ENCODE data around the gene HSD17B7. TPM values are rescaled to one million over a fixed set of nuclear protein-coding genes. Genes with fewer than 3 reads are reported as not detected.
"Not testable (repeated sequence)": the region's sequence is repeated elsewhere in the genome, so short reads cannot be mapped to it uniquely, and the experiment has no call there.

Gene HSD17B7
- total and polyA plus RNA-seq, 2 of the 13 experiments (the other 11 are each of a cell fraction or from before 2014, with no cell fraction given) = 43.9 to 84.9 TPM

DNA sequence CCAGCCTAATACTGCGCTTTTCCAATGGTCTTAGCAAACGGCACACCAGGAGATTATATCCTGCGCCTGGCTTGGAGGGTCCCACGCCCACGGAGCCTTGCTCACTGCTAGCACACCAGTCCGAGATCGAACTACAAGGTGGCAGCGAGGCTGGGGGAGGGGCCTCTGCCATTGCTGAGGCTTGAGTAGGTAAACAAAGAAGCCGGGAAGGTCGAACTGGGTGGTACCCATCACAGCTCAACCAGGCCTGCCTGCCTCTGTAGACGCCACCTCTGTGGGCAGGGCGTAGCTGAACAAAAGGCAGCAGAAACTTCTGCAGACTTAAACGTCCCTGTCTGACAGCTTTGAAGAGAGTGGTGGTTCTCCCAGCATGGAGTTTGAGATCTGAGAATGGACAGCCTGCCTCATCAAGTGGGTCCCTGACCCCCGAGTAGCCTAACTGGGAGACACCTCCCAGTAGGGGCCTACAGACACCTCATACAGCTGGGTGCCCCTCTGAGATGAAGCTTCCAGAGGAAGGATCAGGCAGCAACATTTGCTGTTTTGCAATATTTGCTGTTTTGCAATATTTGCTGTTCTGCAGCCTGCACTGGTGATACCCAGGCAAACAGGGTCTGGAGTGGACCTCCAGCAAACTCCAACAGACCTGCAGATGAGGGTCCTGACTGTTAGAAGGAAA lies 44.1 kb upstream of the HSD17B7 start:
- H2AFZ ChIP-seq (ENCODE audit: low read length); CTCF ChIA-PET (ENCODE audit: low intra/inter-chr PET ratio, low total read pairs); H3K79me2 ChIP-seq (ENCODE audit: insufficient read depth, low read length); FAIRE-seq; H3K9ac ChIP-seq (ENCODE audit: insufficient read depth, low read depth, low read length); H3K4me3 ChIP-seq (replicated peaks in 1 of 3; ENCODE audit: insufficient read depth in 1 of 3, low read depth in 2 of 3, low read length in 3 of 3); H3K9me3 ChIP-seq (ENCODE audit: low read length); H3K36me3 ChIP-seq (replicated peaks in 1 of 2; ENCODE audit: control insufficient read depth in 1 of 2, insufficient read depth in 2 of 2, low read length in 2 of 2); H3K27me3 ChIP-seq (ENCODE audit: control insufficient read depth in 1 of 2, insufficient read depth in 2 of 2, low read length in 2 of 2); BruUV-seq (replicated peaks); H4K20me1 ChIP-seq (ENCODE audit: insufficient read depth, low read length); in situ Hi-C loops (cut with HindIII; ENCODE audit: extremely low pct_ligation_motif_present, low pct_unique_long_range_greater_than_20kb): not testable (repeated sequence)
- 48% methylated on average over 5 of the region's 14 CpGs for WGBS (ENCODE audit: low lambda C conversion rate)
- ATAC-seq = peak; percentile 90
- peak overlapping the region; percentile 51 for H3K27ac ChIP-seq (ENCODE audit: extremely low read length, insufficient read depth, low read length)
- peaks cover 18% of the 10 kb centered on the region for H3K4me1 ChIP-seq (ENCODE audit: insufficient read depth, low read length)
- peak; percentile 13 for DNase-seq (ENCODE audit: low spot score)
- POLR2A ChIA-PET = interaction anchor here (1.5 kb wide), 1 partner anchor 14 kb away, joined by 6 read pairs; no protein-coding TSS in a partner anchor
- intact Hi-C loops (cut with micrococcal nuclease; ENCODE audit: unreplicated experiment) = loop anchor here (2.0 kb wide), 1 partner anchor 14 kb away; no protein-coding TSS in a partner anchor
- peak overlapping the region; percentile 53 for H3K4me2 ChIP-seq (ENCODE audit: low read depth, low read length)
- TF ChIP-seq ERF (CRISPR knock-in tag; IDR thresholded peaks at IDR 0.05) (peak; percentile 65; the same call in 1 of the 2 replicates), ZFP90 (CRISPR knock-in tag; IDR thresholded peaks at IDR 0.05; ENCODE audit: borderline replicate concordance) (0 out of 2 replicates have a peak, but pooled peaks have one; percentile 55), SOX5 (CRISPR knock-in tag; IDR thresholded peaks at IDR 0.05; ENCODE audit: borderline replicate concordance) (peak; percentile 49; the same call in 1 of the 2 replicates), SRY (CRISPR knock-in tag; IDR thresholded peaks at IDR 0.05) (peak; percentile 50; the same call in 1 of the 2 replicates), CEBPB (IDR thresholded peaks at IDR 0.05; ENCODE audit: borderline replicate concordance, low read depth, low read length) (peak; percentile 69), TARDBP (CRISPR knock-in tag; IDR thresholded peaks at IDR 0.05) (peak; percentile 92), TCF7 (IDR thresholded peaks at IDR 0.05; ENCODE audit: low read depth) (0 out of 2 replicates have a peak, but pooled peaks have one; percentile 24), ZNF556 (CRISPR knock-in tag; IDR thresholded peaks at IDR 0.05; ENCODE audit: borderline replicate concordance) (peak; percentile 47; the same call in 1 of the 2 replicates), REPIN1 (CRISPR knock-in tag; IDR thresholded peaks at IDR 0.05; ENCODE audit: borderline replicate concordance, low read depth) (peak; percentile 72; the same call in 1 of the 2 replicates), ZFY (CRISPR knock-in tag; IDR thresholded peaks at IDR 0.05) (peak; percentile 43; the same call in 1 of the 2 replicates)
- TF ChIP-seq, protein P1, sequence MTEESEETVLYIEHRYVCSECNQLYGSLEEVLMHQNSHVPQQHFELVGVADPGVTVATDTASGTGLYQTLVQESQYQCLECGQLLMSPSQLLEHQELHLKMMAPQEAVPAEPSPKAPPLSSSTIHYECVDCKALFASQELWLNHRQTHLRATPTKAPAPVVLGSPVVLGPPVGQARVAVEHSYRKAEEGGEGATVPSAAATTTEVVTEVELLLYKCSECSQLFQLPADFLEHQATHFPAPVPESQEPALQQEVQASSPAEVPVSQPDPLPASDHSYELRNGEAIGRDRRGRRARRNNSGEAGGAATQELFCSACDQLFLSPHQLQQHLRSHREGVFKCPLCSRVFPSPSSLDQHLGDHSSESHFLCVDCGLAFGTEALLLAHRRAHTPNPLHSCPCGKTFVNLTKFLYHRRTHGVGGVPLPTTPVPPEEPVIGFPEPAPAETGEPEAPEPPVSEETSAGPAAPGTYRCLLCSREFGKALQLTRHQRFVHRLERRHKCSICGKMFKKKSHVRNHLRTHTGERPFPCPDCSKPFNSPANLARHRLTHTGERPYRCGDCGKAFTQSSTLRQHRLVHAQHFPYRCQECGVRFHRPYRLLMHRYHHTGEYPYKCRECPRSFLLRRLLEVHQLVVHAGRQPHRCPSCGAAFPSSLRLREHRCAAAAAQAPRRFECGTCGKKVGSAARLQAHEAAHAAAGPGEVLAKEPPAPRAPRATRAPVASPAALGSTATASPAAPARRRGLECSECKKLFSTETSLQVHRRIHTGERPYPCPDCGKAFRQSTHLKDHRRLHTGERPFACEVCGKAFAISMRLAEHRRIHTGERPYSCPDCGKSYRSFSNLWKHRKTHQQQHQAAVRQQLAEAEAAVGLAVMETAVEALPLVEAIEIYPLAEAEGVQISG (CRISPR knock-in tag; IDR thresholded peaks at IDR 0.05) = peak; percentile 66
- TF ChIP-seq, protein P2, sequence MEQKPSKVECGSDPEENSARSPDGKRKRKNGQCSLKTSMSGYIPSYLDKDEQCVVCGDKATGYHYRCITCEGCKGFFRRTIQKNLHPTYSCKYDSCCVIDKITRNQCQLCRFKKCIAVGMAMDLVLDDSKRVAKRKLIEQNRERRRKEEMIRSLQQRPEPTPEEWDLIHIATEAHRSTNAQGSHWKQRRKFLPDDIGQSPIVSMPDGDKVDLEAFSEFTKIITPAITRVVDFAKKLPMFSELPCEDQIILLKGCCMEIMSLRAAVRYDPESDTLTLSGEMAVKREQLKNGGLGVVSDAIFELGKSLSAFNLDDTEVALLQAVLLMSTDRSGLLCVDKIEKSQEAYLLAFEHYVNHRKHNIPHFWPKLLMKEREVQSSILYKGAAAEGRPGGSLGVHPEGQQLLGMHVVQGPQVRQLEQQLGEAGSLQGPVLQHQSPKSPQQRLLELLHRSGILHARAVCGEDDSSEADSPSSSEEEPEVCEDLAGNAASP (CRISPR knock-in tag; IDR thresholded peaks at IDR 0.05; ENCODE audit: borderline replicate concordance) = peak; percentile 96
- TF ChIP-seq, protein P3, sequence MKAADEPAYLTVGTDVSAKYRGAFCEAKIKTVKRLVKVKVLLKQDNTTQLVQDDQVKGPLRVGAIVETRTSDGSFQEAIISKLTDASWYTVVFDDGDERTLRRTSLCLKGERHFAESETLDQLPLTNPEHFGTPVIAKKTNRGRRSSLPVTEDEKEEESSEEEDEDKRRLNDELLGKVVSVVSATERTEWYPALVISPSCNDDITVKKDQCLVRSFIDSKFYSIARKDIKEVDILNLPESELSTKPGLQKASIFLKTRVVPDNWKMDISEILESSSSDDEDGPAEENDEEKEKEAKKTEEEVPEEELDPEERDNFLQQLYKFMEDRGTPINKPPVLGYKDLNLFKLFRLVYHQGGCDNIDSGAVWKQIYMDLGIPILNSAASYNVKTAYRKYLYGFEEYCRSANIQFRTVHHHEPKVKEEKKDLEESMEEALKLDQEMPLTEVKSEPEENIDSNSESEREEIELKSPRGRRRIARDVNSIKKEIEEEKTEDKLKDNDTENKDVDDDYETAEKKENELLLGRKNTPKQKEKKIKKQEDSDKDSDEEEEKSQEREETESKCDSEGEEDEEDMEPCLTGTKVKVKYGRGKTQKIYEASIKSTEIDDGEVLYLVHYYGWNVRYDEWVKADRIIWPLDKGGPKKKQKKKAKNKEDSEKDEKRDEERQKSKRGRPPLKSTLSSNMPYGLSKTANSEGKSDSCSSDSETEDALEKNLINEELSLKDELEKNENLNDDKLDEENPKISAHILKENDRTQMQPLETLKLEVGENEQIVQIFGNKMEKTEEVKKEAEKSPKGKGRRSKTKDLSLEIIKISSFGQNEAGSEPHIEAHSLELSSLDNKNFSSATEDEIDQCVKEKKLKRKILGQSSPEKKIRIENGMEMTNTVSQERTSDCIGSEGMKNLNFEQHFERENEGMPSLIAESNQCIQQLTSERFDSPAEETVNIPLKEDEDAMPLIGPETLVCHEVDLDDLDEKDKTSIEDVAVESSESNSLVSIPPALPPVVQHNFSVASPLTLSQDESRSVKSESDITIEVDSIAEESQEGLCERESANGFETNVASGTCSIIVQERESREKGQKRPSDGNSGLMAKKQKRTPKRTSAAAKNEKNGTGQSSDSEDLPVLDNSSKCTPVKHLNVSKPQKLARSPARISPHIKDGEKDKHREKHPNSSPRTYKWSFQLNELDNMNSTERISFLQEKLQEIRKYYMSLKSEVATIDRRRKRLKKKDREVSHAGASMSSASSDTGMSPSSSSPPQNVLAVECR (CRISPR knock-in tag; IDR thresholded peaks at IDR 0.05; ENCODE audit: borderline replicate concordance) = peak; percentile 43; the same call in 1 of the 2 replicates
- TF ChIP-seq, protein P4, sequence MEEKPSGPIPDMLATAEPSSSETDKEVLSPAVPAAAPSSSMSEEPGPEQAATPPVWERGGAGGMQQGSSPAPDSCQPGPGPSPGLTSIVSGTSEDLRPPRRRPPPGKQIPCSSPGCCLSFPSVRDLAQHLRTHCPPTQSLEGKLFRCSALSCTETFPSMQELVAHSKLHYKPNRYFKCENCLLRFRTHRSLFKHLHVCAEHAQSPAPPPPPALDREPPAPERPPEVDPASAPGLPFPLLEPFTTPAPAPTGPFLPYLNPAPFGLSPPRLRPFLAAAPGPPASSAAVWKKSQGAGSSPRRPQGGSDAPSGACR (CRISPR knock-in tag; IDR thresholded peaks at IDR 0.05) = peak; percentile 83; the same call in 1 of the 2 replicates
